ENCODE data around the gene GOLPH3. TPM values are rescaled to one million over a fixed set of nuclear protein-coding genes. Genes with fewer than 3 reads are reported as not detected.

GOLPH3 gene
- total and polyA plus RNA-seq, 7 donors = 23.0 to 55.3 (median 31.0) TPM

DNA sequence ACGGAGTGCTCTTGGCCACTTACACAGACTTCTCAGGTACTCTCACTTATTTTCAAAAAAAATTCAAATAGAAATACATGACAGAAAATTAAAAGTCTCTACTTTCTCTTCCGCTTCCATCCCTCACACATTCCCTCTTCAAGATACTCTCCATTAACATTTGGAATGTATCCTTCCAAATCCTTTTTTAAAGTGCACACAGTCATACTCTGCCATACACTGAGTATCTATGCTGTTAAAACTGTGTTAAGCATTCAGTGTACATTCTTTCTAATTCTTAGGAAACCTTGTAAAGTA, 15.5 kb downstream of the GOLPH3 start:
- TF ChIP-seq, protein P1, sequence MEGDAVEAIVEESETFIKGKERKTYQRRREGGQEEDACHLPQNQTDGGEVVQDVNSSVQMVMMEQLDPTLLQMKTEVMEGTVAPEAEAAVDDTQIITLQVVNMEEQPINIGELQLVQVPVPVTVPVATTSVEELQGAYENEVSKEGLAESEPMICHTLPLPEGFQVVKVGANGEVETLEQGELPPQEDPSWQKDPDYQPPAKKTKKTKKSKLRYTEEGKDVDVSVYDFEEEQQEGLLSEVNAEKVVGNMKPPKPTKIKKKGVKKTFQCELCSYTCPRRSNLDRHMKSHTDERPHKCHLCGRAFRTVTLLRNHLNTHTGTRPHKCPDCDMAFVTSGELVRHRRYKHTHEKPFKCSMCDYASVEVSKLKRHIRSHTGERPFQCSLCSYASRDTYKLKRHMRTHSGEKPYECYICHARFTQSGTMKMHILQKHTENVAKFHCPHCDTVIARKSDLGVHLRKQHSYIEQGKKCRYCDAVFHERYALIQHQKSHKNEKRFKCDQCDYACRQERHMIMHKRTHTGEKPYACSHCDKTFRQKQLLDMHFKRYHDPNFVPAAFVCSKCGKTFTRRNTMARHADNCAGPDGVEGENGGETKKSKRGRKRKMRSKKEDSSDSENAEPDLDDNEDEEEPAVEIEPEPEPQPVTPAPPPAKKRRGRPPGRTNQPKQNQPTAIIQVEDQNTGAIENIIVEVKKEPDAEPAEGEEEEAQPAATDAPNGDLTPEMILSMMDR (IDR thresholded peaks at IDR 0.05) = no peak
- no peaks in the 10 kb centered on the region for H3K27me3 ChIP-seq (ENCODE audit: insufficient read depth in 3 of 3, low read length in 2 of 3)
- intact Hi-C loops (cut with DNase I) = no loop called here
- H3K9me3 ChIP-seq = no peaks in the 10 kb centered on the region
- no peak overlapping the region for H3K27ac ChIP-seq
- H3K4me1 ChIP-seq = peaks cover 53% of the 10 kb centered on the region
- no peaks in the 10 kb centered on the region for H3K36me3 ChIP-seq (ENCODE audit: insufficient read depth in 1 of 2, low read depth in 1 of 2)
- peak overlapping the region; percentile 1 for H3K4me3 ChIP-seq
- ATAC-seq (no peak), DNase-seq (no peak)
- 56 to 76% (median 62%) methylated on average over 2 of the region's 2 CpGs for WGBS, 3 donors

DNA sequence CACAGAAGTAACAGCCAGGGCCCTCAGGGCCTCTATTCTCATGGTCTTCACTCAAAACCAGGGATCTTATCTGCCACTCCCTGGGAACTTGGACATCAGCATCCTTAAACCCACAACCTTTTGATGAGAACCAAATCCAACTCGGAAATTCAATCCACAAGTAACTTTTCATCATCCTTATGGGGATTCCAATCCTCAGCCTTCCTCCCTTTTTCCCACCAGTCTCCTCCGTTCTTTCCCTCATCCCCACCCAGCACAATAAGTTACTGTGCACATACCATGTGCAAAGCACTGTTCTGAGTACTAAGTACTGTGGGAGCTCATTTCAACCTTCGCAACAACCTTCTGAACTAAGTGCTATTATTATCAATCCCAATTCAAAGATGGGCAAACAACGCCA, 17.0 kb downstream of the GOLPH3 start:
- Histone ChIP-seq H3K4me3 (no peak overlapping the region), H3K27ac (no peak overlapping the region), H3K36me3 (ENCODE audit: insufficient read depth in 1 of 2, low read depth in 1 of 2) (no peaks in the 10 kb centered on the region), H3K4me1 (peaks cover 55% of the 10 kb centered on the region), H3K9me3 (no peaks in the 10 kb centered on the region), H3K27me3 (ENCODE audit: insufficient read depth in 3 of 3, low read length in 2 of 3) (no peaks in the 10 kb centered on the region)
- TF ChIP-seq, protein P1 (IDR thresholded peaks at IDR 0.05) = no peak
- WGBS, 3 donors = 76 to 84% (median 79%) methylated on average over 4 of the region's 4 CpGs
- intact Hi-C loops (cut with DNase I) = no loop called here
- DNase-seq = no peak
- ATAC-seq = no peak

DNA sequence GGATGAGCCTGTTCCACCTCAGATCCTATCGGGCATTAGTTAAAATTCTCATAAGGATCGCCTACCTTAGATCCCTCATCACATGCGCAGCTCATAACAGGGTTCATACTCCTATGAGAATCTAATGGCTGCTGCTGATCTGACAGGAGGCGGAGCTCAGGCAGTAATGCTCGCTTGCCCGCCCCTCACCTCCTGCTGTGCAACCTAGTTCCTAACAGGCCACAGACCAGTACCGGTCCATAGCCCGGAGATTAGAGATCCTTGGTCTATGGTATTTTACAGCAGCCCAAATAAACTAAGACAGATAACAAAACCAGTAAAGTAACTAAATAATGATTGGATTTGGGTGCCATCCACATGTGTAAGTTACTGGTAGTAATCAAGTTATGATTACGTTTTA, 17.5 kb downstream of the GOLPH3 start:
- H3K27me3 ChIP-seq (ENCODE audit: insufficient read depth in 3 of 3, low read length in 2 of 3) = no peaks in the 10 kb centered on the region
- H3K9me3 ChIP-seq = no peaks in the 10 kb centered on the region
- 92 to 93% (median 93%) methylated on average over 9 of the region's 9 CpGs for WGBS, 3 donors
- intact Hi-C loops (cut with DNase I) = no loop called here
- H3K4me1 ChIP-seq = peaks cover 58% of the 10 kb centered on the region
- H3K4me3 ChIP-seq = no peak overlapping the region
- TF ChIP-seq, protein P1 (IDR thresholded peaks at IDR 0.05) = no peak
- ATAC-seq (no peak), DNase-seq (no peak)
- no peaks in the 10 kb centered on the region for H3K36me3 ChIP-seq (ENCODE audit: insufficient read depth in 1 of 2, low read depth in 1 of 2)
- no peak overlapping the region for H3K27ac ChIP-seq

DNA sequence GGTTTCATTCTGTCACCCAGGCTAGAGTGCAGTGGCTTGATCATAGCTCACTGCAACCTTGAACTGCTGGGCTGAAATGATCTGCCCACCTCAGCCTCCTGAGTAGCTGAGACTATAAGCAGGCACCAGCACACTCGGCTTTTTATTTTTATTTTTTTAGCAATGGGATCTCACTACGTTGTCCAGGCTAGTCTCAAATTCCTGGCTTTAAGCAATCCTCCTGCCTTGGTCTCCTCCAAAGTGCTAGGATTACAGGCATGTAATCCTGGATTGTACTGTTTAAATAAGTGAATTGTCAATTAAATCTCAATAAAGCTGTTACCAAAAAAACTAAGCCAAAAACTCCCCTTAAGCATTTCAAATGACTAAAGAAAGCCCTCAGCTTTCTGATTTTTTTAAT, 18.9 kb downstream of the GOLPH3 start:
- Histone ChIP-seq H3K27me3 (ENCODE audit: insufficient read depth in 3 of 3, low read length in 2 of 3) (no peaks in the 10 kb centered on the region), H3K36me3 (ENCODE audit: insufficient read depth in 1 of 2, low read depth in 1 of 2) (no peaks in the 10 kb centered on the region), H3K4me1 (peaks cover 69% of the 10 kb centered on the region), H3K9me3 (no peaks in the 10 kb centered on the region), H3K27ac (no peak overlapping the region), H3K4me3 (no peak overlapping the region)
- ATAC-seq = no peak
- TF ChIP-seq, protein P1 (IDR thresholded peaks at IDR 0.05) = no peak
- intact Hi-C loops (cut with DNase I) = no loop called here
- WGBS, 3 donors = 61 to 81% (median 63%) methylated on average over 2 of the region's 2 CpGs
- no peak for DNase-seq

DNA sequence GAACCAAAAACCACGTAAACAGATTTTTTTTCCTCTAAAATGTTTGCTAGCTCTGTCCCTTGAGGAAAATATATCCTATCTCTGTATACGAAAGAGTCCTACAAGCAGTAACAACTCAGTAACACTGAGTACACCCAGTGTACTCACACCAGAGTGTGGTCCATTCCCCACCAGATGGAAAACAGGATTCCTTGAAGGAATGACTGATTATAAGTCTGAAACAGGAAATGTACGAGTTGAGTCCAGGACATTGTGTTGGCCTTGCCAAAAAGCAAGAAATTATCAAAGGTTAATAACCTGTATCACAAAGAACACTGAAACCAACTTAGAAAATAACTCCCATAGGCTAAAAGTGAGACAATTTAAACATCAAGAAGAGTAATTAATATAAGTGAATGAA, 20.4 kb downstream of the GOLPH3 start:
- TF ChIP-seq, protein P1 (IDR thresholded peaks at IDR 0.05) = no peak
- ATAC-seq (no peak), DNase-seq (no peak)
- no peaks in the 10 kb centered on the region for H3K9me3 ChIP-seq
- no peak overlapping the region for H3K4me3 ChIP-seq
- intact Hi-C loops (cut with DNase I) = no loop called here
- no peaks in the 10 kb centered on the region for H3K27me3 ChIP-seq (ENCODE audit: insufficient read depth in 3 of 3, low read length in 2 of 3)
- peak overlapping the region; percentile 3 for H3K27ac ChIP-seq
- peaks cover 66% of the 10 kb centered on the region for H3K4me1 ChIP-seq
- 50 to 66% (median 53%) methylated on average over 3 of the region's 3 CpGs for WGBS, 3 donors
- H3K36me3 ChIP-seq (ENCODE audit: insufficient read depth in 1 of 2, low read depth in 1 of 2) = no peaks in the 10 kb centered on the region
